ENCODE measurements around the gene WDR64.

DNA sequence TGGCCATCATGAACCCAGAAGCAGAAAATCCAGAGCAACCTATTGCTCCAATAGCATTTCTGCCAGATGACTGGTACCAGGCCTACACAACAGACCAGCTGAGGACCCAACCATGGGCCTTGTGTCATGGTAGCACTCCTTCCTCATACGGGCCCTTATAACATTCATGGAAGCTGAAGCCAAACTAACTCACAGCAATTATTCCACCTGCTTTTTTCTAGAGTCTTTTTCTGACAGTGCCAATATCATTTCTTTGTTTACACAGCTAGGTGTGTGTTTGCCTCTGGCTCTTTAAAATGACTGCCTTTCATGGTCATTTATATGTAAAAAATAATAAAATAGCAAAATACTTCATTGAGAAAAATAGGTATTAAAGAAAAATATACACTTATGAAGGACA, 3.9 kb upstream of the WDR64 start:
- TF ChIP-seq, protein P1, sequence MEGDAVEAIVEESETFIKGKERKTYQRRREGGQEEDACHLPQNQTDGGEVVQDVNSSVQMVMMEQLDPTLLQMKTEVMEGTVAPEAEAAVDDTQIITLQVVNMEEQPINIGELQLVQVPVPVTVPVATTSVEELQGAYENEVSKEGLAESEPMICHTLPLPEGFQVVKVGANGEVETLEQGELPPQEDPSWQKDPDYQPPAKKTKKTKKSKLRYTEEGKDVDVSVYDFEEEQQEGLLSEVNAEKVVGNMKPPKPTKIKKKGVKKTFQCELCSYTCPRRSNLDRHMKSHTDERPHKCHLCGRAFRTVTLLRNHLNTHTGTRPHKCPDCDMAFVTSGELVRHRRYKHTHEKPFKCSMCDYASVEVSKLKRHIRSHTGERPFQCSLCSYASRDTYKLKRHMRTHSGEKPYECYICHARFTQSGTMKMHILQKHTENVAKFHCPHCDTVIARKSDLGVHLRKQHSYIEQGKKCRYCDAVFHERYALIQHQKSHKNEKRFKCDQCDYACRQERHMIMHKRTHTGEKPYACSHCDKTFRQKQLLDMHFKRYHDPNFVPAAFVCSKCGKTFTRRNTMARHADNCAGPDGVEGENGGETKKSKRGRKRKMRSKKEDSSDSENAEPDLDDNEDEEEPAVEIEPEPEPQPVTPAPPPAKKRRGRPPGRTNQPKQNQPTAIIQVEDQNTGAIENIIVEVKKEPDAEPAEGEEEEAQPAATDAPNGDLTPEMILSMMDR (IDR thresholded peaks at IDR 0.05): no peak
- no peak for TF ChIP-seq POLR2A (IDR thresholded peaks at IDR 0.05)
